ENCODE measurements around the gene ABCC4.
"Not testable (repeated sequence)": the region's sequence is repeated elsewhere in the genome, so short reads cannot be mapped to it uniquely, and the experiment has no call there.

ABCC4 gene

DNA sequence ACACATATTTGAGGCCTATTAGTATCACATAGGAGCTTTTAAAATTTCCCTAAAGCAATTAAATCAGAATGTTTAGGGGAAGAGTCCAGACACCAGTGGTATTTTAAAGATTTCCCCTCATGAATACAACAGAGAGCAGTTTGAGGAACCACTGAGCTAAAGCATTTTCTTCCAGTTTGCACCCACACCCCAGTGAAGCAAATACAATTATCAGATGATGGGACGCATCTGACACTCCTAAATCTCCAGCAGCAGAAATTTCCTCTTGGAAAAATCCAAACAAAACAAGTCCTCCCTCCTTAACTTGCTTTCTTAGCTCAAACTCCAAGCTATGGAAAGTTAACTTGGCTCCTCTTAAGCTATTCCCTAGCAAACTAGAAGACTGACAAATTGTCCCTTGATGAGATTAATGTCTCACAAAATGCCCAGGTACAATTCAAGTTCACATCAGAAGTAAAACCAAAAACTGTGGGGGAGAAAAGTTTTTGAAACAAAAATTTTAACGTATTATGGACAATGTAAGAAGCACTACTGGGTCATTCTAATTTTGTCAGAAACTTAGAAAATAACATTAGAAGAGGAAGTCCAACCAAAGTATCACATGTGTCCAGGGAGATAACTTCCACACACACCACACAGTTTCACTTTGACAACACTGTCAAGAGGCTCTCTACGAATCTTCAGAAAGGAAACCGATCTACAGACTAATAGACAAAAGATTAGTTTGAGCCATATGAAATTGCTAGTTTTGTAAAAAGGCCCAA, 74.1 kb downstream of the ABCC4 start:
- no peak for DNase-seq (ENCODE audit: low spot score)

DNA sequence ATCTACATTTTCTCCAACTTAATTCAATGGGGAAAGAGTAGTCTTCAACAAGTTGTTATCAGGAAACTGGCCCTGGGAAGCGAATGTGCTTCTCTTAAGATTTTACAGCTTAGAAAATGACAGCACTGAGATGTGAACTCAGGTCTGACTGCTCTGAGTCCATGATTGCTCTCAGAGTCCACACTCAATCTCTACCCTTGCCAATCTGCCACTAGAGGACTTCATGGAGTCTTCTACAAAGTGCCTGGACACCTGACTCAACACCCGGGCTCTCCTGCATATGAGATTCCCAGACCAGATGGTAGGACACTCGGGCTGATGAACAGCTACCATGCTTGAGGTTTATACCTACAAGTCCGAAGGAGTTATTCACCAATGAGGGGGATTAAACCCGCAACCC, 74.8 kb downstream of the ABCC4 start:
- no peak for DNase-seq (ENCODE audit: low spot score)

GRCh38 chr13:95226050-95226449, 75.2 kb downstream of the ABCC4 start:
- no peak for DNase-seq (ENCODE audit: low spot score)

DNA sequence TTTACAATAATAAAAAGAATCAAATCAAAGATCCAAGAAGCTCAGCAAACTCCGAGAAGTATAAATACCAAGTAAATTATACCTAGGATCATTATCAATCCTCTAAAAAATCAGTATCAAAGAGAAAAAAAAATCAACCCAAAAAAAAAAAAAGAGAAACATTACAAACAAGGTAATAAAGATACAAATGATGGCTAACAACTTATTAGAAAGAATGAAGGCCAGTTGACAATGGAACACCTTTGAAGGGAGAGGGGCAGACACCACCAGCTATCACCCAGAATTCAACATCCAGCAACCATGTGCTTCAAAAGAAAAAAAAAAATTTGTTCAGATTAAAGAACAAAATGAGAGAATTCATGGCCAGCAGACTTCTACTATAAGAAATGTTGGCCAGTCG, 77.2 kb downstream of the ABCC4 start:
- DNase-seq (ENCODE audit: low spot score) = no peak

DNA sequence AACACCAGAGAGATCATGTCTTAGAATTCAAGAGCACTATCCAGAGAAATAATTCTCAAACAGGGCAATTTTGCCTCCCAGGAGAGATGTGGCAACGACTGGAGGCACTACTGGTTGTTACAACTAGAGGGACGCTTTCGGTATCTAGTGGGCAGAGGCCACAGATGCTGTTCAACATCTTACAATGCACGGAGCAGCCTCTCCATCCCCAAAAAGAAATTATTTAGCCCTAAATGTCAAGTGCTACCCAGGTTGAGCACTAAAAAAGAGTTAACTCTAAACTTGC, 78.6 kb downstream of the ABCC4 start:
- DNase-seq (ENCODE audit: low spot score) = no peak

DNA sequence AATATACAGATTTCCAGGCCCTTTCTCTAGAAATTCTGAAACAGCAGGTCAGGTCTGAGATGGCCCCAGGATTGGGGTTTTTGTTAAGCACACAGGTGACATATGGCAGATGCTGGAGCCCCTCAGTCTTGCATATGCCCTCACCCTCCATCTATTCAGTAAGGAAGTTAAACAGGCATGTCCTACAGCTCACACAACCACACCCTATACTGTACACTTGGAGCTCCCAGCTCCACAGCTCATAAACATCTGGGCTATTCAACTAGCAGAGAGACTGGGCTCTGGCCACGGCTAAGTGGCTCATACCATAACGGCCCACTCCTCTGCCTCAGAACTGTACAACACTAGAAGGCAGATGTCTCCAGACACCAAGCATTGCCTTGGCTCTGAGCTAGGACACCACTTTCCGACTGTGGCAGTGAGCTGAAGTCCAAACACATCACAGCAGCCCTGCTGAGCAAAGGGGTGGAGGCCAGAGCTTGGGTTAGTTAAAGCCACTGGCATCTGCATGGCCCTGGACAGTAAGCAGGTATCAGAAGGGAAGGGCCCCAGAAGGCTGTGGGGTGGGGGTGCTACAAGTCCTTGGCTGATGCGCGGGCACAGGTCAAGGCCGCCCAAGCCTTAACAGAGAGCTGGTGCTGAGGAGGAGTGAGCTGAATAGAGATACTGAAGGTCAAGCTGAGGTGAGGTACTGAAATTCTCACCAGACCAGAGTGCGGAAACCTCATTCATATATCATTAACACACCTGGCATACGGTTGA, 79.1 kb downstream of the ABCC4 start:
- no peak for DNase-seq (ENCODE audit: low spot score)

- DNase-seq (ENCODE audit: low spot score) = no peak
Observed at GRCh38 chr13:95220611-95221010, 80.6 kb downstream of the ABCC4 start.

GRCh38 chr13:95217920-95218830, 83.1 kb downstream of the ABCC4 start:
- no peak for DNase-seq (ENCODE audit: low spot score)

DNA sequence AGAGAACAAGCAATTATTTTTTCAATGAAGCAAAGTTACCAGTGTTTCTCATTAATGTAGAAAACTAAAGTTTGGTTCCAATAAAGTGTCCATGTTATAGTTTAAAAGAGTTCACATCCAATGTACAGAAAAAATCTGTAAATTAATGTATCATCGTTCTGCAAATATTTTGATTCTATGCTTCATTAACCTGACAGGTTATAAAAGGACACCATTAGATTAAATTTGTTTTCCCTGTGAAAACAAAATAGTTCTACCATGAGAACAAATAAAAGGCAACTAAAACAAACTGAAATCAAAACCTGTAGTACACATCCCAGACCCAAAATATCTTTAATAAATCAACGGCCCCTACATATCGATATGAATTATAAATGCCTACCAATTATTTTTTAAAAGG, 85.1 kb downstream of the ABCC4 start:
- no peak for DNase-seq (ENCODE audit: low spot score)

DNA sequence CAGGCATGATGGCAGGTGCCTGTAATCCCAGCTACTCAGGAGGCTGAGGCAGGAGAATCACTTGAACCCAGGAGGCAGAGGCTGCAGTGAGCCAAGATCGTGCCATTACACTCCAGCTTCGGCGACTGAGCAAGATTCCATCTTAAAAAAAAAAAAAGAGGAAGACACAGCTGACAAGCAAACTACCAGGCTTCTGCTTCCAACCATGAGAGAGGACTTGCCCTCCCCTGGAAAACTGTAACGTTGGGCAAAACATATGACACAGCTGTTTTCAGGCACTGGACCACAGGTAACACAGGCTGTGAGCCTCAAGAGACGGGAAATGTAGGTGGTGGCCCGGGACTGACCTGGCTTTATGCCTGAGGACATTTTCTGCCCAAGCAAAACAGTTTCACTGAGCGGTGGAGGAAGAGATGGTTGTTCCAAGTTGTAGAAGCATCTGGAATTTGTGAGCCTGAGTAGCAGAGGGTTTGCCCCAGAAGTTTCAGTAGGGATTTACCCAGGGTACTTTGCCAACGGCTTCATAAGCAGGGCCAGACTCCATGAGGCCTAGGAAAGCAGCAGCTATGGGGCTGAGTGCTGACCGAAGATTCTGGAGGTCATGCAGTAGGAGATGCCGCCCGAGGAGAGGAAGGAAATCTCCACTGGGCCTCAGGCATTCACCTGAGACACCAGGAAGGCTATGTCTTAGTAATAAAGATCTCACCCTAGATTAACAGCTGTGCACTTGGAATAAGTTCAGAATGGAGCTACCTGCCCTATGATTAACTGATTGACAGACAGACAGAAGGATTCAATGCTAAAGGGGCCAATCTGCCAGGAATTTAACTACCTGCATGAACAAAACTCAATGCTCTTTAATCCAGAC, 88.0 kb downstream of the ABCC4 start:
- no peak for DNase-seq (ENCODE audit: low spot score)

GRCh38 chr13:95209109-95209508, 92.1 kb downstream of the ABCC4 start:
- no peak for DNase-seq (ENCODE audit: low spot score)

- no peak for DNase-seq (ENCODE audit: low spot score)
Observed at GRCh38 chr13:95207769-95208366, 93.4 kb downstream of the ABCC4 start.

DNA sequence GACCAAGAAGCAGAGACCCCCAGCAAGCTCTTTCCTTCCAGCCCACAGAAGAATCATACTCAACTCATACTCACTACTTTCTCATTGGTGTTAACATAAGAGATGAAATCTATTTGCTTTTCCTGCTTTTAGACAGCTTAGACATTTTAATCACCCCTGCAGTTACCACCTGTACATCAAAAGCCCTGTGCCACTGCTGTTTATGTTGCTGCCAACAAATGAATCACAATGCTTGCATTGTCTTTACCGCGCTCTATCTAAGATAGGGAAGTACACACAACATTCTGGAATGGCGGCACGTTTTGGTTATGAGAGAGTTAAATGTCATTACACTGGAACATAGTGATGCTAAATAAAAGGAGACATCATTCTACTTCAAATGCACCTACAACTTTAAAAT, 95.1 kb downstream of the ABCC4 start:
- no peak for DNase-seq (ENCODE audit: low spot score)

- DNase-seq (ENCODE audit: low spot score) = no peak
Observed at GRCh38 chr13:95204231-95204765, 97.0 kb downstream of the ABCC4 start.

DNA sequence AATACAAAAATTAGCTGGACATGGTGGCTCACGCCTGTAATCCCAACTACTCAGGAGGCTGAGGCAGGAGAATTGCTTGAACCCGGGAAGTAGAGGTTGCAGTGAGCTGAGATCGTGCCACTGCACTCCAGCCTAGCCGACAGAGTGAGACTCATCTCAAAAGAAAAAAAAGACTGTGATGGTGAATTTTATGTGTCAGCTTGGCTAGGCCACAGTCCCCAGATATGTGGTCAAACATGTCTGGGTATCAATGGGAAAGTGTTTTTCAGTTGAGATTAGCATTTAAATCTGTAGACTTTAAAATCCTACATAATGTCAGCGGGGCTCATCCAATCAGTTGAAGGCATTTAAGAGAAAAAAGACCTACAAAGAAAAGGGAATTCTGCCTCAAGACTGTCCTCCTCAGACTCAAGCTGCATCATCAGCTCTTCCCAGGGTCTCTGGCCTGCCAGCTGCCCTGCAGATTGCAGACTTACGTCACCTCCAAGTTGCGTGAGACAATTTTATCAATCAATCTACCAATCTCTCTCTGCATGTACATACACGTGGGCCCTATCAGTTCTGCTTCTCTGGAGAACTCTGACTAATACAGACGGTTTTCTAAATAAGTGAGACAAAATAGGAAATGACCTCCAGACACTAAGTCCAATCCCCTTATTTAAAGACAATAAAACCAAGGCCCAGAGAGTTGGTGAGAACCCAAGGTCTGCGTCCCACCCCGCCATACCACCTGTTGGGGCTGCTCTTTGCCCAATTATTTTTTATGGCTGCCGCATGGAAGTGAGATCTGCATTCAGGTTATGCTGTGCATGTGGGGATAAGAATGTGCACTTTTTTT, 99.2 kb downstream of the ABCC4 start:
- DNase-seq (ENCODE audit: low spot score) = no peak

DNA sequence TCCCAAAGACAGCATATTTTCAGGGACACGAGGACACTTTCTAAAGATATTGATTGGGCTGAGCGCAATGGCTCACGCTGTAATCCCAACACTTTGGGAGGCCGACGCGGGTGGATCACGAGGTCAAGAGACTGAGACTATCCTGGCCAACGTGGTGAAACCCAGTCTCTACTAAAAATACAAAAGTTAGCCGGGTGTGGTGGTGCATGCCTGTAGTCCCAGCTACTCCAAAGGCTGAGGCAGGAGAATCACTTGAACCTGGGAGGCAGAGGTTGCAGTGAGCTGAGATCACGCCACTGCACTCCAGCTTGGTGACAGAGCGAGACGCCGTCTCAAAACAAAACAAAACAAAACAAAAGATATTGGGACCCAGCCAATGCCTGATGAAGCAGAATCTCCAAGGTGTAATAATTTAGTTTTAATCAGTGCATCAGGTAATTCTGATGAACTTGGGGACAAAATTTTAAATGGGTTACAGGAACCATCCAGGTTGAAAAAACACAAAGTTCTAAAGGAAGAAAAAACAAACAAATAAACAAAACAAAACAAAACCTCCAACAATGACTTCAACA, 100.8 kb downstream of the ABCC4 start:
- not testable (repeated sequence) for DNase-seq (ENCODE audit: low spot score)

DNA sequence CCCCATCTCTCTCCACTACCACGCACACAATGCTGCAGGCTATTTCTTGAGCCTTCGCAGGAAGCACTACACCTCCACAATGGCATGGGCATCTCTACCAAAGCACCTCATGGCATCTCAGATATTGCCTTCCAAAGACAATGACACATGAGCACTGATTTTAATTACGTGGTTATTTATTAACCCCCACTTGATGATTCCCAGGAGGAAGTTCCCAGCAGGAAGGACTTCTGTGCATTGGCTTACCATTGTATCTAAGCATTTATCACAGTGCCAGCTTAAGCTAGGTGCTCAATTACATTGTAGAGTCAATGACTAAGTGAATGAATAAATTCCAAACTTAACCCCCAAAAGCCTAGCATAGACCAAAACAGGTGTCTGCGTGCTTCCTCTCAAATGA, 101.4 kb downstream of the ABCC4 start:
- no peak for DNase-seq (ENCODE audit: low spot score)

DNA sequence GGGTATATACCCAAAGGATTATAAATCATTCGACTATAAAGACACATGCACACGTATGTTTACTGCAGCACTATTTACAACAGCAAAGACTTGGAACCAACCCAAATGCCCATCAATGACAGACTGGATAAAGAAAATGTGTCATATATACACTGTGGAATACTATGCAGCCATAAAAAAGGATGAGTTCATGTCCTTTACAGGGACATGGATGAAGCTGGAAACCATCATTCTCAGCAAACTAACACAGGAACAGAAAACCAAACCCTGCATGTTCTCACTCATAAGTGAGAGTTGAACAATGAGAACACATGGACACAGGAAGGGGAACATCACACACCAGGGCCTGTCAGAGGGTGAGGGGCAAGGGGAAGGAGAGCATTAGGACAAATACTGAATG, 102.6 kb downstream of the ABCC4 start:
- DNase-seq (ENCODE audit: low spot score) = not testable (repeated sequence)

DNA sequence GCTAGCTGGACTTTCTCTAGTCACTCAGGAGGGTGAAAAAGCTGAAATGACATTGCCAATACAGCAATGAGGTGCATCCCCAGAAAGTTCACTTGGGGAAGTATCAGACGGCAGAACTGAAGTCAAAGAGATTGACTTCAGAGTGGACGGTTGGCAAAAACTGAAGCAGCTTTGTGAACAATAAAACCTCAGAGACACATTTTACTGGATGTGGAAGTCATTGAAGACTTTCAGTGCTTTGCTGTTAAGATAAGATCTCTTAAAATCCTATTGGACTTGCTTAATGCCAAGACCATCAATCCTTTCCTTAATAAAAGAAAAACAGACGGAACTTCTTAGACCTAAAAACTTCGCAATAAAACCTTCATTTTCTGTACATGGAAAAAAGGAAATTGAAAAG, 103.7 kb downstream of the ABCC4 start:
- DNase-seq (ENCODE audit: low spot score) = no peak

- DNase-seq (ENCODE audit: low spot score) = no peak
Observed at GRCh38 chr13:95195146-95195545, 106.1 kb downstream of the ABCC4 start.

Measured in left forelimb (tissue), 1 donor.